Measurements from ENCODE around the gene METTL22. TPM values are rescaled to one million over a fixed set of nuclear protein-coding genes. Genes with fewer than 3 reads are reported as not detected.

METTL22 gene
- total and polyA plus RNA-seq, 2 experiments from 2014 or later = 17.6 to 19.7 TPM

DNA sequence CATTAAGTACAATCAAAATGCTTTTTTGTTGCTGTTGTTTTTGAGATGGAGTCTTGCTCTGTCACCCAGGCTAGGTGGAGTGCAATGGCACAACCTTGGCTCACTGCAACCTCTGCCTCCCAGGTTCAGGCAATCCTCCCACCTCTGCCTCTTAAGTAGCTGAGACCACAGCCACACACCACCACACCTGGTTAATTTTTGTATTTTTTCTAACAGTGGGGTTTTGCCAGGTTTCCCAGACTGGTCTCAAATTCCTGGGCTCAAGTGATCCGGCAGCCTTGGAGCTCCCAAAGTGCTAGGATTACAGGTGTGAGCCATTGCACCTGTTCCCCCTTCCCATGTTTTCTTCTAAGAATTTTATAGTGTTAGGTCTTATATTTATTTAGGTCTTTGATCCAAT lies 48.0 kb downstream of the METTL22 start:
- TF ChIP-seq, protein P1, sequence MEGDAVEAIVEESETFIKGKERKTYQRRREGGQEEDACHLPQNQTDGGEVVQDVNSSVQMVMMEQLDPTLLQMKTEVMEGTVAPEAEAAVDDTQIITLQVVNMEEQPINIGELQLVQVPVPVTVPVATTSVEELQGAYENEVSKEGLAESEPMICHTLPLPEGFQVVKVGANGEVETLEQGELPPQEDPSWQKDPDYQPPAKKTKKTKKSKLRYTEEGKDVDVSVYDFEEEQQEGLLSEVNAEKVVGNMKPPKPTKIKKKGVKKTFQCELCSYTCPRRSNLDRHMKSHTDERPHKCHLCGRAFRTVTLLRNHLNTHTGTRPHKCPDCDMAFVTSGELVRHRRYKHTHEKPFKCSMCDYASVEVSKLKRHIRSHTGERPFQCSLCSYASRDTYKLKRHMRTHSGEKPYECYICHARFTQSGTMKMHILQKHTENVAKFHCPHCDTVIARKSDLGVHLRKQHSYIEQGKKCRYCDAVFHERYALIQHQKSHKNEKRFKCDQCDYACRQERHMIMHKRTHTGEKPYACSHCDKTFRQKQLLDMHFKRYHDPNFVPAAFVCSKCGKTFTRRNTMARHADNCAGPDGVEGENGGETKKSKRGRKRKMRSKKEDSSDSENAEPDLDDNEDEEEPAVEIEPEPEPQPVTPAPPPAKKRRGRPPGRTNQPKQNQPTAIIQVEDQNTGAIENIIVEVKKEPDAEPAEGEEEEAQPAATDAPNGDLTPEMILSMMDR (IDR thresholded peaks at IDR 0.05; ENCODE audit: poor library complexity) = no peak
- TF ChIP-seq EZH2 (IDR thresholded peaks at IDR 0.05; ENCODE audit: borderline replicate concordance) (no peak), EZH2phosphoT487 (IDR thresholded peaks at IDR 0.05; ENCODE audit: low read depth, severe bottlenecking, unreplicated experiment) (no peak)
- Histone ChIP-seq H3K36me3 (replicated peaks; ENCODE audit: insufficient read depth, low read depth) (no peaks in the 10 kb centered on the region), H3K79me2 (no peaks in the 10 kb centered on the region), H3K27me3 (no peaks in the 10 kb centered on the region), H3K4me3 (no peak overlapping the region), H3K9me2 (replicated peaks; ENCODE audit: insufficient read depth) (no peaks in the 10 kb centered on the region), H4K20me1 (ENCODE audit: insufficient read depth, poor library complexity, severe bottlenecking) (no peaks in the 10 kb centered on the region), H3K9me3 (ENCODE audit: low read depth) (no peaks in the 10 kb centered on the region), H2AFZ (no peak overlapping the region), H3K4me1 (ENCODE audit: insufficient read depth) (peaks cover 4% of the 10 kb centered on the region), H3K27ac (no peak overlapping the region), H3K4me2 (no peak overlapping the region)
- no peak for DNase-seq (ENCODE audit: low spot score)
- WGBS (ENCODE audit: low lambda C conversion rate, missing lambda C conversion rate) = 100% methylated on average over 1 of the region's 1 CpG

DNA sequence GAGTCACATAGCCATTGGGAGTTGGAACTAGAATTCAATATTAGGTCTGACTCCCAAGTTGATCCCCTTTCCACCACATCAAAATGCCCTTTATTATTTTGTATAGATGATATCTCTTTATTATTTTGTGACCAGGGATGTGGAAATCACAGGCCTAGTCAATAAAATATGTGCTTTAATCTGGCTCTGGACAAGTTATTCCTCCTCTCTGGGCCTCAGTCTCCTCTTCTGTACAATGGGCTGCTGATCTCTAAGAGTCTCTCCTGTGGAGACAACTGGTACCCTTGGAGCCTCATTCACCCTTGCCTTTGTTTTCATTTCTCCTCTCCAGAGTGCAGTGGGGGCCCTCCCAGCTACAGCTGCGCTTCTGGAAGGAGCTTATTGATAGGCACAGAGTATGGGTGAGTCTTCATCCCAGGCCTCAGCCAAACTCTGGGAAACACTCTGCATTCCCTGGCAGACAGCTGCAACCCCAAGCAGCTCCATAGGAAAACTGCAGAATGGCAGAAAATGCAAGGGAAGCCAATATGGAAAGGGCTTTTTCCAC lies 48.6 kb downstream of the METTL22 start:
- no peak for TF ChIP-seq EZH2phosphoT487 (IDR thresholded peaks at IDR 0.05; ENCODE audit: low read depth, severe bottlenecking, unreplicated experiment)
- no peak for TF ChIP-seq EZH2 (IDR thresholded peaks at IDR 0.05; ENCODE audit: borderline replicate concordance)
- TF ChIP-seq, protein P1 (IDR thresholded peaks at IDR 0.05; ENCODE audit: poor library complexity) = no peak
- H3K9me3 ChIP-seq (ENCODE audit: low read depth) = no peaks in the 10 kb centered on the region
- peaks cover 8% of the 10 kb centered on the region for H3K4me1 ChIP-seq (ENCODE audit: insufficient read depth)
- no peaks in the 10 kb centered on the region for H3K9me2 ChIP-seq (replicated peaks; ENCODE audit: insufficient read depth)
- peaks cover 5% of the 10 kb centered on the region for H3K79me2 ChIP-seq
- H3K4me3 ChIP-seq = no peak overlapping the region
- DNase-seq (ENCODE audit: low spot score) = no peak
- H3K4me2 ChIP-seq = no peak overlapping the region
- no peak overlapping the region for H3K27ac ChIP-seq
- H2AFZ ChIP-seq = no peak overlapping the region
- WGBS (ENCODE audit: low lambda C conversion rate, missing lambda C conversion rate) = 94% methylated on average over 1 of the region's 1 CpG
- no peaks in the 10 kb centered on the region for H3K27me3 ChIP-seq
- H3K36me3 ChIP-seq (replicated peaks; ENCODE audit: insufficient read depth, low read depth) = no peaks in the 10 kb centered on the region
- H4K20me1 ChIP-seq (ENCODE audit: insufficient read depth, poor library complexity, severe bottlenecking) = no peaks in the 10 kb centered on the region

DNA sequence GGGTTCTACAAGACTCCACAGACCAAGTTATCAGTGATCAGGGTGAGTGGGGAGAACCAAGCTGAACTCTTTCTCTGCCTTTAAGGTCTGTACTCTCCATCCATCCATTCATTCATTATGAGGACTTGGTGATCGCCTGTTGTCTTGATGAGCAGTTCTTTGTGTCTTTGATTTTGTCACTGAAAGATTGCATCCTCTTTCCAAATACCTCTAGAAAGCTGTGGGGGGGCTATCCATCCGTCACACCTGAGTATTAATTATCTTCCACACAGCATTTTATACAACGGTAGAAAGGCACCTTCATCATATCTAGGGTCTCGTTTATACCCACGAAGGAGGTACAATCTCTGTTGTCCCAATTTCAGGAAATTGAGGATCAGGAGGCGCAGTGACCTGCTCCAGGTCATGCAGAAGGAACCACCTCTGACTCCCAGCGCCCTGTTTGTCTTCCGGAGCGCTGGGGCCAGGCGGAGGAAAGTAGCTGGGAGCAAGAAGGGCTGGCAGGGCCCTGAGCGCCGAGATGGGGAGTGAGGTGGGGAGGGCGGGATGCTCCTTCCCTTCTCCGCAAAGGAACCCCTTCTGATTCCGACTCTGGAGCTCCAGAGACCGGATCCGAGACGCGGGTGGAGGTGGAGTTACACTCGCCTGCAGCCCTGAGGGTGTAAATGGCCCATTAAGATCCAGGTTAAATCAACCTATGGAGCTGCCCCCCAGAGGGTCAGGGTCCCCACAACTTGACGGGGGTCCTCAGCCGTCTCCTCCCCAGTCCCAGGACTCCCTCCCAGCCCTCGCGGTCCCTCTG lies 52.3 kb downstream of the METTL22 start:
- H3K36me3 ChIP-seq (replicated peaks; ENCODE audit: insufficient read depth, low read depth) = no peaks in the 10 kb centered on the region
- no peaks in the 10 kb centered on the region for H3K27me3 ChIP-seq
- H3K9me3 ChIP-seq (ENCODE audit: low read depth) = no peaks in the 10 kb centered on the region
- H3K4me2 ChIP-seq = peak overlapping the region; percentile 92
- H3K4me3 ChIP-seq = peak overlapping the region; percentile 48
- peaks cover 6% of the 10 kb centered on the region for H4K20me1 ChIP-seq (ENCODE audit: insufficient read depth, poor library complexity, severe bottlenecking)
- no peaks in the 10 kb centered on the region for H3K9me2 ChIP-seq (replicated peaks; ENCODE audit: insufficient read depth)
- WGBS (ENCODE audit: low lambda C conversion rate, missing lambda C conversion rate) = 12% methylated on average over 20 of the region's 24 CpGs
- H3K79me2 ChIP-seq = peaks cover 28% of the 10 kb centered on the region
- H3K27ac ChIP-seq = peak overlapping the region; percentile 17
- H2AFZ ChIP-seq = peak overlapping the region; percentile 66
- H3K4me1 ChIP-seq (ENCODE audit: insufficient read depth) = peaks cover 34% of the 10 kb centered on the region
- TF ChIP-seq EZH2 (IDR thresholded peaks at IDR 0.05; ENCODE audit: borderline replicate concordance) (no peak), EZH2phosphoT487 (IDR thresholded peaks at IDR 0.05; ENCODE audit: low read depth, severe bottlenecking, unreplicated experiment) (no peak)
- TF ChIP-seq, protein P1 (IDR thresholded peaks at IDR 0.05; ENCODE audit: poor library complexity) = no peak
- no peak for DNase-seq (ENCODE audit: low spot score)

All from hepatocyte (in vitro differentiated cells).